Adrenal gland (tissue), 5 donors: Measurements from ENCODE around the gene TNNI3K.

Experiments used
- CTCF ChIP-seq, 6 experiments: fragments of 450-650 bp in 4 of 6; fragments of 200-600 bp in 2 of 6; sonication (generic) in 1 of 6; IDR thresholded peaks; 1 replicate in 5 of 6; 2 replicates in 1 of 6; pipeline versions ENCODE4 v1.5.1 to v1.8.0; 2016 to 2021; ENCODE audit warnings: antibody characterized with exemption in 6 of 6, mild to moderate bottlenecking in 2 of 6, moderate library complexity in 1 of 6
- POLR2A ChIP-seq, 2 donors: fragments of 450-650 bp; IDR thresholded peaks; one replicate each; pipeline ENCODE4 v1.6.1; 2017; ENCODE audit warnings: antibody characterized with exemption in 2 of 2, mild to moderate bottlenecking in 2 of 2, moderate library complexity in 1 of 2
- donor health status: DM: no; HTN: no; CAD: no.

GRCh38 chr1:74522148-74522547 lies 287.0 kb downstream of the TNNI3K start:
- no peak for TF ChIP-seq CTCF (IDR thresholded peaks at IDR 0.05)
- no peak for TF ChIP-seq POLR2A (IDR thresholded peaks at IDR 0.05)
